Heart right ventricle (tissue), 16 donors: ENCODE measurements around the gene COL9A1. TPM values are rescaled to one million over a fixed set of nuclear protein-coding genes. Genes with fewer than 3 reads are reported as not detected.

Source experiments
- ATAC-seq, 8 donors: fragments of 200-7000 bp; cut with Tn5 transposase; one replicate each; pipeline ENCODE4 v1.9.1; 2020; ENCODE audit warnings: mild to moderate bottlenecking in 8 of 8, moderate library complexity in 8 of 8, moderate number of reproducible peaks in 1 of 8
- DNase-seq, 2 donors: peaks; one replicate each; pipeline ENCODE4 v3.0.0-alpha.2; 2020
- H3K27ac ChIP-seq, 10 donors: fragments of 200-600 bp; sonication (generic) in 2 of 10; one replicate each; pipeline versions ENCODE4 v1.5.0 to v1.8.0; 2020 to 2022; ENCODE audit warnings: mild to moderate bottlenecking in 3 of 10
- H3K27me3 ChIP-seq, 7 donors: fragments of 200-600 bp; one replicate each; pipeline ENCODE4 v1.8.0; 2021 to 2022; ENCODE audit warnings: mild to moderate bottlenecking in 2 of 7
- H3K36me3 ChIP-seq, 9 donors: fragments of 200-600 bp; sonication (generic) in 1 of 9; one replicate each; pipeline versions ENCODE4 v1.5.0 to v1.8.0; 2020 to 2022; ENCODE audit warnings: mild to moderate bottlenecking in 2 of 9
- H3K4me1 ChIP-seq, 9 donors: fragments of 200-600 bp; sonication (generic) in 1 of 9; one replicate each; pipeline versions ENCODE4 v1.5.0 to v1.8.0; 2020 to 2022; ENCODE audit warnings: mild to moderate bottlenecking in 4 of 9
- H3K4me3 ChIP-seq, 10 donors: fragments of 200-600 bp; sonication (generic) in 2 of 10; one replicate each; pipeline versions ENCODE4 v1.5.0 to v1.8.0; 2020 to 2022; ENCODE audit warnings: mild to moderate bottlenecking in 7 of 10, moderate library complexity in 2 of 10
- H3K9me3 ChIP-seq, 11 donors: fragments of 200-600 bp in 10 of 11; sonication (generic) in 2 of 11; one replicate each; pipeline versions ENCODE4 v1.5.0 to v1.8.0; 2013 to 2022; ENCODE audit warnings: mild to moderate bottlenecking in 2 of 11, control low read depth in 1 of 11, moderate library complexity in 1 of 11
- CTCF ChIP-seq, 9 donors: fragments of 200-600 bp; sonication (generic) in 2 of 9; IDR thresholded peaks; one replicate each; pipeline versions ENCODE4 v1.5.0 to v1.8.0; 2021 to 2022; ENCODE audit warnings: antibody characterized with exemption in 9 of 9, mild to moderate bottlenecking in 5 of 9, moderate library complexity in 1 of 9
- WGBS, 2 donors: extraction: QIAGEN DNeasy Blood & Tissue Kit; methylation state at CpG; one replicate each; pipeline ENCODE4 v1.1.7; 2013; ENCODE audit warnings: inconsistent platforms in 1 of 2; 5-methylcytosine and 5-hydroxymethylcytosine counted together
- intact Hi-C, 10 donors: fragments of 100-400 bp; cut with DNase I; formaldehyde crosslinking; loops; one replicate each; pipeline versions ENCODE4 v1.11.1 to v1.14.2; 2022
- polyA plus RNA-seq, 2 donors: library from polyadenylated mRNA; stranded (reverse); fragments of 200-250 nt; gene quantifications; one replicate each; pipeline ENCODE4 v1.2.3, GENCODE V29; 2013
- total RNA-seq, 10 donors: library from RNA; stranded (reverse); fragmentation: NEBNext Ultra II Directional in 3 of 10; extraction: Animal tissue kit (Norgen Biotek cat#: 25700) in 3 of 10; gene quantifications; one replicate each; pipeline versions ENCODE4 v1.2.1 to v1.2.4, GENCODE V29; 2021 to 2023
- donor health status: Arrhythmogenic right ventricular cardiomyopathy.
- donor health status: ischemic (EF 13 %, LVEDD 7.1; RV severe dilation, severe dysfunction).
- donor health status: healthy with polysubstance abuse.
- donor health status: DM: no; HTN: yes; CAD: no.
- donor health status: DM: no; HTN: no; CAD: no.
- donor health status: ischemic (EF 25% LVEDD 6.9; RV normal size, moderate dysfunction).
- donor health status: ischemic (EF 25% LVEDD 5.7; RV mildly dilated, moderate dysfunction).
- donor health status: healthy.
- donor health status: DM: yes; HTN: yes; CAD: no.
- donor health status: Ischemic cardiomyopathy.
- donor health status: ischemic (EF 35%, LVEDD 5.7; RV mildly dilated, moderate dysfunction).
- donor health status: nonischemic (EF 11% LVEDD 7.7; RV severe dilation, severe dysfunction).
- donor health status: DM: yes; HTN: yes; CAD: no.
- donor health status: PGD.
- donor health status: ischemic (EF 29% LVEDD 5.4; RV normal size, mild dysfunction).
- donor health status: nonischemic (EF 23%, LVEDD 6.1; RV moderate dilation, normal function).

COL9A1 gene
- total and polyA plus RNA-seq, 12 donors: 0.16 to 5.2 (median 0.51) TPM; not detected in 1

- intact Hi-C loops: loop anchor here in 1 of 10 donors (5.0 kb wide), 1 partner anchor 60 kb away; no protein-coding TSS in a partner anchor
- ATAC-seq (peak; percentile 55 to 84 (median 75)), DNase-seq (peak; percentile 33 to 47)
- no peak for TF ChIP-seq CTCF (IDR thresholded peaks at IDR 0.05)
- 1 to 2% methylated on average over 39 of the region's 39 CpGs for WGBS, 2 donors
- H3K4me3 ChIP-seq: peak overlapping the region in 8 of 10 donors; percentile 17 to 41 (median 37)
- peaks cover 0 to 53% (median 36%) of the 10 kb centered on the region in 7 donors for H3K27me3 ChIP-seq
- no peaks in the 10 kb centered on the region for H3K9me3 ChIP-seq
- H3K4me1 ChIP-seq: peaks cover 0 to 20% (median 8%) of the 10 kb centered on the region in 9 donors
- H3K27ac ChIP-seq: peak overlapping the region in 1 of 10 donors; percentile 33
- H3K36me3 ChIP-seq: no peaks in the 10 kb centered on the region
Measured at GRCh38 chr6:70282312-70282918, 20.5 kb downstream of the COL9A1 start.

GRCh38 chr6:70281923-70282311 lies 21.0 kb downstream of the COL9A1 start:
- intact Hi-C loops: loop anchor here in 1 of 10 donors (5.0 kb wide), 1 partner anchor 60 kb away; no protein-coding TSS in a partner anchor

GRCh38 chr6:70280400-70280853 lies 22.5 kb downstream of the COL9A1 start:
- Histone ChIP-seq H3K4me1 (peaks cover 0 to 20% (median 8%) of the 10 kb centered on the region in 9 donors), H3K36me3 (no peaks in the 10 kb centered on the region), H3K27ac (no peak overlapping the region), H3K27me3 (peaks cover 0 to 53% (median 36%) of the 10 kb centered on the region in 7 donors), H3K9me3 (no peaks in the 10 kb centered on the region), H3K4me3 (no peak overlapping the region)
- intact Hi-C loops: loop anchor here in 1 of 10 donors (5.0 kb wide), 1 partner anchor 58 kb away; no protein-coding TSS in a partner anchor
- DNase-seq (no peak), ATAC-seq (no peak)
- 55 to 64% methylated on average over 15 of the region's 15 CpGs for WGBS, 2 donors
- no peak for TF ChIP-seq CTCF (IDR thresholded peaks at IDR 0.05)

More at GRCh38 chr6:70281923-70282311, 21.0 kb downstream of the COL9A1 start:
- peak in 6 of 8 donors; percentile 17 to 41 (median 24) for ATAC-seq
- Histone ChIP-seq H3K27ac (peak overlapping the region in 1 of 10 donors; percentile 33), H3K4me3 (peak overlapping the region in 7 of 10 donors; percentile 17 to 41 (median 37)), H3K9me3 (no peaks in the 10 kb centered on the region), H3K36me3 (no peaks in the 10 kb centered on the region), H3K4me1 (peaks cover 0 to 20% (median 8%) of the 10 kb centered on the region in 9 donors), H3K27me3 (peaks cover 0 to 53% (median 36%) of the 10 kb centered on the region in 7 donors)
- WGBS, 2 donors: 37 to 39% methylated on average over 8 of the region's 8 CpGs
- TF ChIP-seq CTCF (IDR thresholded peaks at IDR 0.05): no peak
- DNase-seq: no peak

- TF ChIP-seq CTCF (IDR thresholded peaks at IDR 0.05): no peak
- ATAC-seq (peak in 7 of 8 donors; percentile 40 to 79 (median 66)), DNase-seq (peak in 1 of 2 donors; percentile 8)
- intact Hi-C loops: no loop called here
- 53 to 71% methylated on average over 2 of the region's 2 CpGs for WGBS, 2 donors
- peaks cover 0 to 29% (median 18%) of the 10 kb centered on the region in 7 donors for H3K27me3 ChIP-seq
- H3K27ac ChIP-seq: peak overlapping the region in 3 of 10 donors; percentile 4 to 22 (median 6)
- no peaks in the 10 kb centered on the region for H3K9me3 ChIP-seq
- H3K36me3 ChIP-seq: no peaks in the 10 kb centered on the region
- H3K4me1 ChIP-seq: peaks cover 0 to 12% (median 5%) of the 10 kb centered on the region in 9 donors
- H3K4me3 ChIP-seq: no peak overlapping the region
Measured at GRCh38 chr6:70277470-70277869, 25.4 kb downstream of the COL9A1 start.
